ENCODE data around the gene DCP1A. TPM values are rescaled to one million over a fixed set of nuclear protein-coding genes. Genes with fewer than 3 reads are reported as not detected.
"Not testable (repeated sequence)": the region's sequence is repeated elsewhere in the genome, so short reads cannot be mapped to it uniquely, and the experiment has no call there.

DCP1A gene
- total RNA-seq, 1 experiment from 2014 or later = 12.7 TPM

- H3K4me2 ChIP-seq (ENCODE audit: low read length) = no peak overlapping the region
- BruUV-seq (replicated peaks) = no TSS peak
- no peaks in the 10 kb centered on the region for H3K36me3 ChIP-seq (ENCODE audit: low read depth, low read length)
- intact Hi-C loops (cut with micrococcal nuclease) = no loop called here
- H3K4me3 ChIP-seq (ENCODE audit: low read length) = no peak overlapping the region
- no peaks in the 10 kb centered on the region for H3K9me2 ChIP-seq (replicated peaks; ENCODE audit: low read length)
- no peaks in the 10 kb centered on the region for H3K27me3 ChIP-seq (ENCODE audit: low read length)
- no peaks in the 10 kb centered on the region for H4K20me1 ChIP-seq (ENCODE audit: low read length)
- ChIA-PET POLR2A (ENCODE audit: unreplicated experiment) (no interaction called here), CTCF (no interaction called here)
- H3K9me3 ChIP-seq (ENCODE audit: low read length) = no peaks in the 10 kb centered on the region
- H3K79me2 ChIP-seq (ENCODE audit: low read length) = no peaks in the 10 kb centered on the region
- no peak for DNase-seq
- H2AFZ ChIP-seq (ENCODE audit: low read length) = no peak overlapping the region
- no peak for ATAC-seq
- no peak overlapping the region for H3K9ac ChIP-seq (ENCODE audit: low read length)
- no peaks in the 10 kb centered on the region for H3F3A ChIP-seq (ENCODE audit: low read length, unreplicated experiment)
- no peak overlapping the region for H3K27ac ChIP-seq (ENCODE audit: low read length)
- TF ChIP-seq EZH2 (IDR thresholded peaks at IDR 0.05; ENCODE audit: low read length, unreplicated experiment) (no peak), EZH2phosphoT487 (IDR thresholded peaks at IDR 0.05; ENCODE audit: borderline replicate concordance, low read length) (no peak), CTCF (conservative IDR thresholded peaks at IDR 0.05; ENCODE audit: low read depth, low read length) (no peak)
- peaks cover 4% of the 10 kb centered on the region; the same call in 1 of the 2 replicates for H3K4me1 ChIP-seq (ENCODE audit: insufficient read depth, low read length)
Observed at GRCh38 chr3:53353202-53353601, 5.9 kb upstream of the DCP1A start.

- Histone ChIP-seq H3K9ac (ENCODE audit: low read length) (no peak overlapping the region), H3K9me2 (replicated peaks; ENCODE audit: low read length) (no peaks in the 10 kb centered on the region), H3F3A (ENCODE audit: low read length, unreplicated experiment) (no peaks in the 10 kb centered on the region), H3K27me3 (ENCODE audit: low read length) (no peaks in the 10 kb centered on the region), H2AFZ (ENCODE audit: low read length) (0 out of 2 replicates have a peak overlapping the region, but pooled peaks have one; percentile 27), H4K20me1 (ENCODE audit: low read length) (peaks cover 9% of the 10 kb centered on the region; the same call in 1 of the 2 replicates), H3K79me2 (ENCODE audit: low read length) (peaks cover 17% of the 10 kb centered on the region), H3K4me3 (ENCODE audit: low read length) (no peak overlapping the region), H3K9me3 (ENCODE audit: low read length) (no peaks in the 10 kb centered on the region), H3K4me1 (ENCODE audit: insufficient read depth, low read length) (peaks cover 10% of the 10 kb centered on the region; the same call in 1 of the 2 replicates), H3K27ac (ENCODE audit: low read length) (no peak overlapping the region), H3K36me3 (ENCODE audit: low read depth, low read length) (no peaks in the 10 kb centered on the region), H3K4me2 (ENCODE audit: low read length) (0 out of 2 replicates have a peak overlapping the region, but pooled peaks have one; percentile 32)
- peak; percentile 64 for TF ChIP-seq CTCF (conservative IDR thresholded peaks at IDR 0.05; ENCODE audit: low read depth, low read length)
- TF ChIP-seq EZH2 (IDR thresholded peaks at IDR 0.05; ENCODE audit: low read length, unreplicated experiment) = no peak
- no peak for TF ChIP-seq EZH2phosphoT487 (IDR thresholded peaks at IDR 0.05; ENCODE audit: borderline replicate concordance, low read length)
- ChIA-PET CTCF (no interaction called here), POLR2A (ENCODE audit: unreplicated experiment) (interaction anchor here (0.8 kb wide), 1 partner anchor 10 kb away, joined by 31 read pairs; no protein-coding TSS in a partner anchor)
- peak; percentile 64 for DNase-seq
- intact Hi-C loops (cut with micrococcal nuclease) = loop anchor here (1.0 kb wide), 1 partner anchor 51 kb away; no protein-coding TSS in a partner anchor
- ATAC-seq = peak; percentile 12
- no TSS peak for BruUV-seq (replicated peaks)
Observed at GRCh38 chr3:53350652-53351051, 3.3 kb upstream of the DCP1A start.

- H3K9me3 ChIP-seq (ENCODE audit: low read length); BruUV-seq (replicated peaks); H3F3A ChIP-seq (ENCODE audit: low read length, unreplicated experiment); H3K9me2 ChIP-seq (replicated peaks; ENCODE audit: low read length); DNase-seq; H3K36me3 ChIP-seq (ENCODE audit: low read depth, low read length); ATAC-seq; CTCF ChIA-PET; H3K27me3 ChIP-seq (ENCODE audit: low read length): not testable (repeated sequence)
- Histone ChIP-seq H3K9ac (ENCODE audit: low read length) (peak overlapping the region; percentile 96), H2AFZ (ENCODE audit: low read length) (peak overlapping the region; percentile 99), H3K4me2 (ENCODE audit: low read length) (peak overlapping the region; percentile 94), H3K79me2 (ENCODE audit: low read length) (peaks cover 40% of the 10 kb centered on the region), H3K4me3 (ENCODE audit: low read length) (peak overlapping the region; percentile 75), H3K27ac (ENCODE audit: low read length) (peak overlapping the region; percentile 65; the same call in 1 of the 2 replicates), H4K20me1 (ENCODE audit: low read length) (peaks cover 17% of the 10 kb centered on the region; the same call in 1 of the 2 replicates), H3K4me1 (ENCODE audit: insufficient read depth, low read length) (peaks cover 19% of the 10 kb centered on the region)
- intact Hi-C loops (cut with micrococcal nuclease) = loop anchor here (5.0 kb wide), 2 partner anchors 91 to 544 kb away; partner anchors contain the start of genes SELENOK and TKT
- POLR2A ChIA-PET (ENCODE audit: unreplicated experiment) = interaction anchor here (0.6 kb wide), 1 partner anchor 761 kb away, joined by 3 read pairs; no protein-coding TSS in a partner anchor
Observed at GRCh38 chr3:53348118-53348517, 775 bp upstream of the DCP1A start.

All from PC-3 (cell line).